WERI-Rb-1 (cell line): ENCODE measurements around the gene PPM1B.

Source experiments
- DNase-seq: peaks from one replicate; pipeline ENCODE4 v3.0.0-alpha.2; 2020
- H3K27ac ChIP-seq: fragments of 250-450 bp; sonication (Bioruptor Pico); 2 replicates; pipeline ENCODE4 v1.5.1; 2020; ENCODE audit warnings: mild to moderate bottlenecking, moderate library complexity
- H3K27me3 ChIP-seq: fragments of 250-450 bp; sonication (Bioruptor Pico); 2 replicates; pipeline ENCODE4 v1.5.1; 2021; ENCODE audit warnings: mild to moderate bottlenecking, low read depth, moderate library complexity; ENCODE audit not compliant: insufficient read depth, severe bottlenecking
- H3K36me3 ChIP-seq: fragments of 250-450 bp; sonication (Bioruptor Pico); 2 replicates; pipeline ENCODE4 v1.5.1; 2020; ENCODE audit warnings: mild to moderate bottlenecking, moderate library complexity
- H3K4me3 ChIP-seq: 2 replicates; pipeline ENCODE4 v1.5.1; 2011; ENCODE audit warnings: low read depth, mild to moderate bottlenecking, control low read depth, low read length
- H3K9me3 ChIP-seq: fragments of 250-450 bp; sonication (Bioruptor Pico); 2 replicates; pipeline ENCODE4 v1.5.1; 2021; ENCODE audit warnings: mild to moderate bottlenecking, moderate library complexity; ENCODE audit not compliant: severe bottlenecking
- CTCF ChIP-seq: IDR thresholded peaks from 2 replicates; pipeline ENCODE4 v1.5.1; 2011; ENCODE audit warnings: low read depth, mild to moderate bottlenecking, control low read depth, inconsistent platforms, low read length

The PPM1B gene

DNA sequence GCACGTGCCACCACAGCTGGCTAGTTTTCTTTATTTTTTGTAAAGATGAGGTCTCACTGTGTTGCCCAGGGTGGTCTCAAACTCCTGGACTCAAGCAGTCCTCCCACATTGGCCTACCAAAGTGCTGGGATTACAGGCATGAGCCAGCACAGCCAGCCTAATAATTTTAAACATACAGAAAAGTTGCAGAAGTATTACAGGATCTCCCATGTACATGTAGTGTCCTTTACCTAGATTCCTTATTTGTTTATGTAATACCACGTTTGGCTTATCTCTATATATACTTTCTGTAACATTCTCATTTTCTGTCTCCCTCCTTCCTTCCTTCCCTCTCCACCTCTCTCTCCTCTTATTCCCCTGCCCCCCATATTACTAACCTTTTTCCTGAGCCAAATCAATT is 41.7 kb downstream of the PPM1B start:
- H3K27ac ChIP-seq = no peak overlapping the region
- TF ChIP-seq CTCF = no peak
- no peaks in the 10 kb centered on the region for H3K27me3 ChIP-seq
- H3K9me3 ChIP-seq = no peaks in the 10 kb centered on the region
- H3K36me3 ChIP-seq = peaks cover 12% of the 10 kb centered on the region
- no peak for DNase-seq
- no peak overlapping the region for H3K4me3 ChIP-seq

GRCh38 chr2:44211183-44211582 is 42.5 kb downstream of the PPM1B start:
- no peaks in the 10 kb centered on the region for H3K9me3 ChIP-seq
- H3K36me3 ChIP-seq = peaks cover 12% of the 10 kb centered on the region
- DNase-seq = no peak
- H3K27ac ChIP-seq = no peak overlapping the region
- TF ChIP-seq CTCF = no peak
- no peaks in the 10 kb centered on the region for H3K27me3 ChIP-seq
- no peak overlapping the region for H3K4me3 ChIP-seq

DNA sequence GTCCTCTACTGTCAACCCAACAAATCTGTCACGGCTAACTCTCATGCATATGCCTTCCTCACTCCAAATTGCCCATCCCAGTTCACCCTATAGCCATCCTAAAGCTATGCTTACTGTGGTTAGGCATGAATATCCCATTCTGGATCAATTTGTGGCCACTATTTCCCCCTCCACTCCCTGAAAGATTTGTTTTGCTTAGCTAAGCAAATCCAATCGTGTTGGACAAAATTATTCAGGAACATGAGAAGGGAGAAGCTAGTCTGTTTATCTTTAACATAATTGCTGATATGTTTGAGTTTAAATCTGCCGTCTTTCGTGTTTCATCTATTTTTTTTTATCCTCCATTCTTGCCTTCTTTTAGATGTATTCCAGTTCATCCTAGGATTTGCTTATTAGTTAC is 43.6 kb downstream of the PPM1B start:
- TF ChIP-seq CTCF = no peak
- Histone ChIP-seq H3K27me3 (no peaks in the 10 kb centered on the region), H3K36me3 (peaks cover 12% of the 10 kb centered on the region), H3K4me3 (no peak overlapping the region), H3K27ac (no peak overlapping the region), H3K9me3 (no peaks in the 10 kb centered on the region)
- DNase-seq = no peak

- no peak for TF ChIP-seq CTCF
- no peak overlapping the region for H3K27ac ChIP-seq
- no peaks in the 10 kb centered on the region for H3K27me3 ChIP-seq
- no peak for DNase-seq
- peaks cover 18% of the 10 kb centered on the region for H3K36me3 ChIP-seq
- H3K4me3 ChIP-seq = no peak overlapping the region
- H3K9me3 ChIP-seq = no peaks in the 10 kb centered on the region
These were observed 47.2 kb downstream of the PPM1B start for GRCh38 chr2:44215827-44216226.

- H3K4me3 ChIP-seq = no peak overlapping the region
- H3K27ac ChIP-seq = no peak overlapping the region
- H3K9me3 ChIP-seq = no peaks in the 10 kb centered on the region
- peaks cover 23% of the 10 kb centered on the region for H3K36me3 ChIP-seq
- TF ChIP-seq CTCF = no peak
- DNase-seq = no peak
- no peaks in the 10 kb centered on the region for H3K27me3 ChIP-seq
These were observed 50.1 kb downstream of the PPM1B start for GRCh38 chr2:44218771-44219170.

GRCh38 chr2:44226753-44227152 is 58.1 kb downstream of the PPM1B start:
- Histone ChIP-seq H3K27me3 (no peaks in the 10 kb centered on the region), H3K9me3 (no peaks in the 10 kb centered on the region), H3K4me3 (no peak overlapping the region), H3K27ac (no peak overlapping the region), H3K36me3 (peaks cover 12% of the 10 kb centered on the region)
- no peak for DNase-seq
- TF ChIP-seq CTCF = no peak
